ENCODE data around the gene ZMIZ1.

Gene ZMIZ1

DNA sequence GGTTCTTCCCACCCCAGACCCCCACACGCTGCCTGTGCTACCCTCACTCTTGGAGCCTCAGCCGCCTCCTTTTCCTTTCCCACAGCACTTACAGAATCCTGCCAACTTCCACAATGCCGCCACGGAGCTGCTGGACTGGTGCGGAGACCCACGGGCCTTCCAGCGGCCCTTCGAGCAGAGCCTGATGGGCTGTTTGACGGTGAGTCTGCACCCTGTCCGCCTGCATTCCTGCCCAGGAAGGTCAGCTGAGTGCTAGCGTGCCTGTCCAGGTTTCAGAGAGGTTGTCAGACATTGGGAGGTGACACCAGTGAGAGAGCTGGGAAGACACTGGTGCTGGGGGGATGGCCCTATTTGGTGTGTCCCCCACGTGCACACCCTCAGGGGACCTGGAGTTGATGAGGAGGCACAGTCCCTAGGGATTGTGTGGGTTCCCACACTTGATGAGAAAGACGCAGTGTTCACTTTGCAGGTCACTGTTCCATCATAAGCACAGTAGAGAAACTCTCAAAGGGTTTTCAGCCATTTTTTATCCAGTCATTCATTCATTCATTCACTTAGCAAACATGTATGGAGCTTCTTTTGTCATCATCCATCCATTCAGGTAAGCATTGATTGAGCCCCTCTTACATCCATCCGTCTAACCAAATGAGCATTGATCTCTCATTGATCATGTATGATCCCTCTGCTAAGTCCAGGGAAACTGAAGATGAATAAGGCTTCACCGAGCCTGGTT lies 139.7 kb downstream of the ZMIZ1 start:
- TF ChIP-seq, protein P1, sequence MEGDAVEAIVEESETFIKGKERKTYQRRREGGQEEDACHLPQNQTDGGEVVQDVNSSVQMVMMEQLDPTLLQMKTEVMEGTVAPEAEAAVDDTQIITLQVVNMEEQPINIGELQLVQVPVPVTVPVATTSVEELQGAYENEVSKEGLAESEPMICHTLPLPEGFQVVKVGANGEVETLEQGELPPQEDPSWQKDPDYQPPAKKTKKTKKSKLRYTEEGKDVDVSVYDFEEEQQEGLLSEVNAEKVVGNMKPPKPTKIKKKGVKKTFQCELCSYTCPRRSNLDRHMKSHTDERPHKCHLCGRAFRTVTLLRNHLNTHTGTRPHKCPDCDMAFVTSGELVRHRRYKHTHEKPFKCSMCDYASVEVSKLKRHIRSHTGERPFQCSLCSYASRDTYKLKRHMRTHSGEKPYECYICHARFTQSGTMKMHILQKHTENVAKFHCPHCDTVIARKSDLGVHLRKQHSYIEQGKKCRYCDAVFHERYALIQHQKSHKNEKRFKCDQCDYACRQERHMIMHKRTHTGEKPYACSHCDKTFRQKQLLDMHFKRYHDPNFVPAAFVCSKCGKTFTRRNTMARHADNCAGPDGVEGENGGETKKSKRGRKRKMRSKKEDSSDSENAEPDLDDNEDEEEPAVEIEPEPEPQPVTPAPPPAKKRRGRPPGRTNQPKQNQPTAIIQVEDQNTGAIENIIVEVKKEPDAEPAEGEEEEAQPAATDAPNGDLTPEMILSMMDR (IDR thresholded peaks at IDR 0.05; ENCODE audit: extremely low read depth, missing control alignments), result no peak
- no peak for DNase-seq (ENCODE audit: low spot score)

DNA sequence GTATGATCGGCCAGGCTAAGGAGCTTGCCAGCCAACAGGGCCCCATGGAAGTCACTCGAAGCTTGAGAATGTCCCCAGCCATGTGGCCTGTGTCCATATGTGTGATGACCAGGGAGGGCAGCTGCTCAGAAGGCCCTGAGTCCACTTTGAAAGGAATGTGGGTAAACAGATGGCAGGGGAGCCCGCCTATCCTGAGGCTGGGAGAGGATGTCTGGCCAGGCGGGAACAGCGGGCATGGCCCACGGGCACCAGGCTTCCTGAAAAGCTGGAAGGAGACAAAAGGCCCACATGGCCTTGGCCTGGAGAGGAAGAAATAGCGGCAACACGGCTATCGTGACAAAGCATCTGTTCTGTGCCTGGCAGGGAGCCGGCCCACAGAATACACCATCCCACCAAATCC lies 140.6 kb downstream of the ZMIZ1 start:
- TF ChIP-seq, protein P1 (IDR thresholded peaks at IDR 0.05; ENCODE audit: extremely low read depth, missing control alignments), result no peak
- DNase-seq (ENCODE audit: low spot score), result no peak

DNA sequence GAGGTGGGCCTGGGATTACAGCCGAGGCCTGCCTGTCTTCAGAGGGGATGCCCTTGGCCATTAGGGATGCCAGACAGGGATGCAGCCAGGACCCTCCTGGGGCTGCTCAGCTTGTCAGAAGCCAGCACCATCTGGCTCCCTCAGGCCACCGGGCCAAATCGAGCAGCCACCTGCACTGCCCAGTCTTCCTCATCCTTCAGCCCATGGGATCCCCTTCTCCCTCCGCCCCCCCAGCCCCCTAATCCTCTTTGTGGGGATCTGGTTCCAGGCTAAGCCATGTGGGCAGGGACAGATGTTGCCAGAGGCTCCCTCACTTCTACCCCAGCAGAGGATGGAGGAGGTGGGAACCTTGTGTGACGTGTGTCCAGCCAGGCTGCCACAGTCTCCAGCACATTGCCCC lies 141.1 kb downstream of the ZMIZ1 start:
- DNase-seq (ENCODE audit: low spot score), result no peak
- TF ChIP-seq, protein P1 (IDR thresholded peaks at IDR 0.05; ENCODE audit: extremely low read depth, missing control alignments), result no peak

DNA sequence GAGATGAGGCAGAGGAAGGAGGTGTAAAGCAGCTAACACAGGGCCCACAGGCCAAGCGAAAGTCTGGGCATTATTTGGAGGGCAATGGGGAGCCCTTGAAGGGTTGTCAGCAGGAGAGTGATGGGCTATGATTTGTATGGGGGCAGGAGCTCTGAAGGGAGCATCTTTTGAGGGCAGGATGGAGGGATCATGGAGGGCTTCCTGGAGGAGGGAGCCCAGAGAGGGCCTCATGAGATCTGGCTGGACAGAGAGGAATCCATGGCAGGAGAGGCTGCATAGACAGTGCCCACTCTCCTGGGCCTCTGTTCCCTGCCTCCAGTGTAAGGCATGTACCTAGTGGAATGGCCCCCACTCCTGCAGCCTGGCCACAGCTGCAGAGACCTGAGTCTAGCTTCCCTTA lies 141.9 kb downstream of the ZMIZ1 start:
- no peak for DNase-seq (ENCODE audit: low spot score)
- TF ChIP-seq, protein P1 (IDR thresholded peaks at IDR 0.05; ENCODE audit: extremely low read depth, missing control alignments), result no peak

DNA sequence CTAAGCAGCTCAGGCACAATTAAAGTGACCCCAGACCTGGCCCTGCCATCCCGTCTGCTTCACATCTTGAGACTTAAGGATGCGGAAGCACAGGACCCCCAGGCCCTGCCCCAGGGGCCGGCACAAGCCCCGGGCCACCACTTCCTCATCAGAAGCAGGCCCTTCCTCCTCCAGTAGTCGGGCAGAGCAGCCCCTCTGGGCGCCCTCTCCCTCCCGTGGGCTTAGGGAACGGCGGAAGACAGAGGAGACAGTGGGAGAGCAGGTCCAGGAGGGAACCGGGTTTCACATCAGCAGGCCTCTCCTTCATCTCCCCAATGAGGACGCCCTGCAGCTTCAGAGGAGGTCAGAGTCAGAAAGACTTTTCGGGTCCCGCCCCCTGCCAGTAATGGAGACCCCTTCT lies 142.8 kb downstream of the ZMIZ1 start:
- TF ChIP-seq, protein P1 (IDR thresholded peaks at IDR 0.05; ENCODE audit: extremely low read depth, missing control alignments), result no peak
- no peak for DNase-seq (ENCODE audit: low spot score)

DNA sequence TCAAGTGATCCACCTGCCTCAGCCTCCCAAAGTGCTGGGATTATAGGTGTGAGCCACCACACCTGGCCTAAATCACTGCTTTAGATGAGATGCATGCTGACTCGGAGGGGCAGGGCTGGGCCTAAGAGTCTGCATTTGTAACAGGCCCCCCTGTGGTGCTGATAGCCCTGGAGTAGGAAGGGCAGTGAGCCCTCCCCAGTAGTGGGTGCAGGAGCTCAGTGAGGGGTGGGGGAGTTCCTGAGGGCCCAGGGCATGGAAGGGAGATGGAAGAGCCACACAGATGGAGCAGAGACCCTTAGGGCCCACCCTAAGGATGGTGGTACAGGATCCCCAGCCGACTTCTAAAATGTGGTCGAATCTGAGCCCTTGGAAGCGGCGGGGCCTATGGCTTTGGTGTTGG lies 146.8 kb downstream of the ZMIZ1 start:
- TF ChIP-seq, protein P1 (IDR thresholded peaks at IDR 0.05; ENCODE audit: extremely low read depth, missing control alignments), result no peak
- DNase-seq (ENCODE audit: low spot score), result no peak

DNA sequence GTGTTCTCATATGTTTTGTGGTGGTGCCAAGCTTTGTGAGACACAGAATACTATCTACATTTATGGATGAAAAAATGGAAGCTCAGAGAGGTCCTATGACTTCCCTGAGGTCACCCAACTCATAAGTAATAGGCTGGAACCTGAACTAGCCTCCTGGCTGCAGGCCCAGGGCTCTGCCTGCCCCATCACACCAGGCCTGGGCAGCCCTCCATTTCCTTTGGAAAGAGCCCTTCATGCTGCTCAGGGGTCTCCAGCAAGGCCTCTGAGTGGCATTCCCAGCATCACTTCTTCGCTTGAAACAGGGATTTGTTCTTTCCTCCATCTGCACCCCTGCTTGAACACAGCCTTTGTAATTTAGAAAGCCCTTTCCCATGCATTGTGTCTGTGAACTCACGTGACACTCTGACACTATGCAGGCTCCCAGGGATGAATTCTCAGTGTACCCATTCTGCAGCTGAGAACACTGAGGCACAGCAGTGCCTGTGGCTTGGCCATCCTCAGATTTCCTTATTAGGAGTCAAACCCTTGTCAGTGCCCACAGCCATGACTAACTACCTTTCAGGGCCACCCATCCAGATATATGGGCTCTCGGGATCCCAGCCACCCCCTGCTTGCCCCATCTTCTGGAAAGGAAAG lies 150.7 kb downstream of the ZMIZ1 start:
- DNase-seq (ENCODE audit: low spot score), result no peak
- TF ChIP-seq, protein P1 (IDR thresholded peaks at IDR 0.05; ENCODE audit: extremely low read depth, missing control alignments), result no peak
